Caki2 (cell line): Measurements from ENCODE around the gene STK11IP. TPM values are rescaled to one million over a fixed set of nuclear protein-coding genes. Genes with fewer than 3 reads are reported as not detected.

Source experiments
- DNase-seq: peaks from one replicate; pipeline ENCODE4 v3.0.0-alpha.2; 2015; ENCODE audit warnings: low read depth
- in situ Hi-C: cut with HindIII; loops from 2 replicates; pipeline ENCODE4 v1.10.0; 2016; ENCODE audit warnings: low sequenced_read_pairs, low pct_unique_long_range_greater_than_20kb, mixed read lengths
- total RNA-seq: library from RNA; depleted of rRNA; stranded (reverse); fragments of >200 nt; shearing (Covaris generic); gene quantifications from 2 replicates; pipeline ENCODE4 v1.2.3, GENCODE V29; 2014; ENCODE audit warnings: low replicate concordance

STK11IP gene
- total RNA-seq, 1 experiment from 2014 or later = 20.6 TPM

DNA sequence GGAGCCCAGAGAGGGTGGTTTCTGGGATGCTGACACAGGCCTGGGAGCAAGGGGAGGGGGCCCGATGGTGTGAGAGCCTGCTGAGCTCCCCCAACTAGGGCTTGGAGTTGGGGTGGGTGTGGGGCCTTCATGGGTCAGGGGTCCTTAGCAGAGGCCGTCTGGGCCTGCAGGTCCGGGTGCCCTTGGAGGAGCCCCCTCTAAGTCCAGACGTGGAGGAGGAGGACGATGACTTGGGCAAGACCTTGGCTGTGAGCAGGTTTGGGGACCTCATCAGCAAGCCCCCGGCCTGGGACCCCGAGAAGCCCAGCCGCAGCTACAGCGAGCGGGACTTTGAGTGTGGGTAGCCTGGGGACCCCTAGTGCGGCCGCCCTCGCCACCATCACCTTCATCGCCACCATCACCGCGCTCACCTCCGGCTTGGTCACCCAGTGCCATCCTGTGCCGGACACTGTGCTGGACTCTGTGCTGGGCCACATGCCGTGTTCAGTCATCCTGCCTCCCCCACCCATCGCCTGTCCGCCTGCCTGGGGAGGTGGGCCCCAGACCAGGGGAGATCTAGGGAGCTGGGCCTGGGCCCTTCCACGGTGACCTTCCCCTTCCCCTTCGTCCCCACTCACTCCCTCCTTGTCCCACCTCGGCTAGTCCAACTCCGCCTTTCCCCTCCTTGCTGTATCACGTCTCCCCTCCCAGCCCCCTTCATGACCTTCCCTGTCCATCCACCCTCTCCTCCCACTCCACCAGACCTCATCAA lies 30.8 kb downstream of the STK11IP start:
- in situ Hi-C loops = no loop called here
- no peak for DNase-seq

DNA sequence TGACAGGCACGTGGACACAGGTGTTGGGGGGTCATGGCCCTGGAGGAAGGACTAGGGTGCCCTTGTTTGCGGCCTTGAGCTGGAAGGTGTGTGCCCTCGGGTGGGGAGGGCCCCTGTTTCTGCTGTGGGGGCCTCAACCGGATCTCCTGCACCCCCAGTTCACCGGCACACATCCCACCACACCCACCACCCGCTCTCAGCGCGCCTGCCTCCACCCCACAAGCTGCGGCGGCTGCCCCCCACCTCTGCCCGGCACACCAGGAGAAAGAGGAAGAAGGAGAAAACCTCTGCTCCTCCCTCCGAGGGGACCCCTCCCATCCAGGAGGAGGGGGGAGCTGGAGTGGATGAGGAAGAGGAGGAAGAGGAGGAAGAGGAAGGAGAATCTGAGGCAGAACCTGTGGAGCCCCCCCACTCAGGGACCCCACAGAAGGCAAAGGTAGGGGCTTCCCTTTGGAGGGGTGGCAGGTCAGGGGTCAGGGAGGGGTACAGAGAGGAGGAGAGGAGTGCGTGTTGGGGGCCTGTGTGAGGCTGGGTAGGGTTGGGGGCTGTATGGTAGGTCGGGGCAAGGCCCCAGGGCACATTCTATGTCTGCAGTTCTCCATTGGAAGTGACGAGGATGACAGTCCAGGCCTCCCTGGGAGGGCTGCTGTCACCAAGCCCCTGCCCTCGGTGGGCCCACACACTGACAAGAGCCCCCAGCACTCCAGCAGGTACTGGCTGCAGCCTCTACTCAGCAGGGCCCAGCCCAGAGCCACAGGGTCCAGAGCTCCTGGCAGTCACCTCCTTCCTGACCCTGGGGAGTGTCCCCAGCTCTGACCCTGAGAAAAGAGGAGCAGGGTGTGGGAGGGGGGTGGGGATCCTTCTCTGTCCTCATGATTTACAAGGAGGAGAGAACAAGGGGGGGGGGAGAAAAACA lies 31.6 kb downstream of the STK11IP start:
- in situ Hi-C loops = no loop called here
- DNase-seq = no peak

GRCh38 chr2:219629976-219630695 lies 32.5 kb downstream of the STK11IP start:
- in situ Hi-C loops = no loop called here

DNA sequence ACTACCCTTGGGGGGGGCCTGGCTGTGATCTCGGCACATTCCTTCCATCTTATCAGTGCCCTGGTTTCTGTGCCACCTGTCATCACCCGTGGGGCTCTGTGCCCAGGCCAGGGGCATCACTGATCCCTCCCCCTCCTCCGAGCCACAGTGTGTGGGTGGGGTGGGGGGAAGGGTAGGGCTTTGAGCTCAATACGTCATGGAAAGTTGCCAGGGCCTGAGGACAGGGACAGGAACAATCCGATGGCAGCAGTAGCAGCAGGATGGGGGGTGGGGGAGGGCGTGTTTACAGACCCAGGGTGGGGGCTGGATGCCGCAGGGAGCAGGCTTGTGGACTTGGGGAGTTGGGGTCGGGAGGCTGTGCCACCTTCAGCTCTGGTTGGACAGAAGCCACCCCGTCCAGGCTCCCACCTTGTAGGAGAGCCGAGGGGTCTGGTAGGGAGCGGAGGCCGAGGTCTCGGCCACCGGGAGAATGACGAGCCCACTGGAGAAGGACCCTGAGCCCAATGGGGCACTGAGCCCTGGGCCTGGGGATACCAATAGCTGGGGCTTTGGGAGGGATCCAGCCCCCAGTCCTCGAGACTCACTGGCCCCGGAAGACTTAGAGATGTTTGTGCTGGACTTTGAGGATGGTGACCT lies 33.2 kb downstream of the STK11IP start:
- DNase-seq = no peak
- in situ Hi-C loops = no loop called here

More at GRCh38 chr2:219629976-219630695, 32.5 kb downstream of the STK11IP start:
- no peak for DNase-seq

DNA sequence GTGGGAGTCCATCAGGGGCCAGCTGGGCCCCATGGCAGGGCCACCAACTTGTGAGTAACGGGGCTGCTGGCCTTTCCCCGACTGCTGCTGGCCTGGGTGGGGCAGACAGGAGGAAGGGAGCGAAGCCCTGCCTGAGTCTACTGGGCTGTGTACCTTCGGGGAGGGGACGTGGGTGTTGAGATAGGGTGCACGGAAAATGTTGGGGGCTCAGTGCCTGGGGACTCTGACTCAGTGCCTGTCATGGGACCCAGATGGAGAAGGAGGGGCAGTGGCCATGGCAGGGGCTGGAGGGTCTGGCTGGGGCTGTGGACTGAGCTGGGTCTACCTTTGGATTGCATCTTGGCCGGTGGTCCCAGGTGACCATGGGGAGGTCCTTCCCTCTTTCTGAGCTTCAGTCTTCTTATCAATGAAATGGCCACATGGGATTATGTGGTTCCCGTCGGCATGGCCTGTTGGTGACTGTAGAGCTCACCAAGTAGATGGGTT lies 33.8 kb downstream of the STK11IP start:
- in situ Hi-C loops = no loop called here
- DNase-seq = no peak

DNA sequence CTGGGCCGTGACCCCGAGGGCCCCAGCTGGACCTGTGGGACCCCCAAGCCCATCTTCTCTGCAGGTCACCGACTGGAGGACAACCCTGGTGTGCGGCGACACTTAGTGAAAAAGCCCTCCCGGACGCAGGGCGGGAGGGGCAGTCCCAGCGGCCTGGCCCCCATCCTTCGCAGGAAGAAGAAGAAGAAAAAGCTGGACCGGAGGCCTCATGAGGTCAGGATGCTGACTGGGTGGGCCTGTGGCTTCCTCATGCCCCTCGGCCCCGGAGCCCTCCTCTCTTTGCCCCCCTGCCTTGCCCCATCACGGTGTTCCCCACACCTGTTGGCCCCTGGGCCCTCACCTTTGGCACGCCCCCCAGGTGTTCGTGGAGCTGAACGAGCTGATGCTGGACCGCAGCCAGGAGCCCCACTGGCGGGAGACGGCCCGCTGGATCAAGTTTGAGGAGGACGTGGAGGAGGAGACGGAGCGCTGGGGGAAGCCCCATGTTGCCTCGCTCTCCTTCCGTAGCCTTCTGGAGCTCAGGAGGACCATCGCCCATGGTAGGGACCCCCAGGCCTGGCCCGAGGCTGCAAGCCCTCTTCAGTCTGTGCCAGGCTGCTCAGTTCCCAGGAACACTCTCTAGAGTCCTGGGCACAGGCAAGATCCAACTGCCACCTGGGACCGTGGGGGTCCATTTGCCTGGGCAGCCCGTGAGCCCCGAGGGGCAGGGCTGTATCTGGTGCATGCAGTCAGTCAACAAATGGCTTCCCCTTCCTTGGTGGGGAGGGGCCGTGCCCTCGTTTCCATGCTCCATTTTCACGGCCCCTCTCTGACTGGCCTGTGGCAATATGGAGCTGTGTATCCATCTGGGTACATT lies 34.5 kb downstream of the STK11IP start:
- DNase-seq = no peak
- in situ Hi-C loops = no loop called here

- in situ Hi-C loops = no loop called here
- no peak for DNase-seq
These were observed 35.1 kb downstream of the STK11IP start for GRCh38 chr2:219632760-219633105.

- in situ Hi-C loops = no loop called here
- DNase-seq = no peak
These were observed 35.8 kb downstream of the STK11IP start for GRCh38 chr2:219633276-219634065.

DNA sequence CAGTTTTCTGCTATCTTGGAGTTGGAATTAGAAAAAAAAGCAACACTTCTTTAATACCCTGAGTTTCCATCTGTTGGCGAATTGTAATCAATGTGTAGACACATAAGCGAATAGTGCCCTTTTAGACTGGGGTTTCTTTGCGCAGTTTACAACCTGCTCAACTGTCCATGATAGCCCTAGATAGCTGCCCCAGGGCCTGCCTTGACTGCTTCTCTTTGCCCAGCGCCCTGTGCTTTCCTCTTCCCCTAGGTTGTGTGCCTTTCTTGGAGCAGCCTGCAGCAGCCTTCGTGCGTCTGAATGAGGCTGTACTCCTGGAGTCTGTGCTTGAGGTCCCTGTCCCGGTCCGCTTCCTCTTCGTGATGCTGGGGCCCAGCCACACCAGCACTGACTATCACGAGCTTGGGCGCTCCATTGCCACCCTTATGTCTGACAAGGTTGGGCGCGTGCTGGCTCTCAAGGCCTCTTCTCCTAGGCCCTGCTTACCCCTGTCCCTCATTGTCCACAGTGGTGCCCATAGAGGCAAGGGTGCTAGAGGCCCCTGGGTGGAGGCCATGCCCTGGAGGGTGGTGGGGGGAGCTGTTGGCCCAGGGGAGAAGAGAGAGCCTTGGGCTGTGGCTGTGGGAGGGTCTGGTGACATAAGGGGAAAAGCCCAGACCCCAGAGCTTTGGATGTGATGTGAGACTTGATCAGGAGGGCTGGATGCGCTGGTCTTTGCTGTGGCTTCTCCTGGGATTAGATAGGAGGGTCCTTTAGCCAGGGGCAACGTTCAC lies 36.7 kb downstream of the STK11IP start:
- no peak for DNase-seq
- in situ Hi-C loops = no loop called here

GRCh38 chr2:219634951-219635751 lies 37.5 kb downstream of the STK11IP start:
- in situ Hi-C loops = no loop called here
- no peak for DNase-seq

- DNase-seq = no peak
- in situ Hi-C loops = no loop called here
These were observed 38.7 kb downstream of the STK11IP start for GRCh38 chr2:219636144-219636915.

DNA sequence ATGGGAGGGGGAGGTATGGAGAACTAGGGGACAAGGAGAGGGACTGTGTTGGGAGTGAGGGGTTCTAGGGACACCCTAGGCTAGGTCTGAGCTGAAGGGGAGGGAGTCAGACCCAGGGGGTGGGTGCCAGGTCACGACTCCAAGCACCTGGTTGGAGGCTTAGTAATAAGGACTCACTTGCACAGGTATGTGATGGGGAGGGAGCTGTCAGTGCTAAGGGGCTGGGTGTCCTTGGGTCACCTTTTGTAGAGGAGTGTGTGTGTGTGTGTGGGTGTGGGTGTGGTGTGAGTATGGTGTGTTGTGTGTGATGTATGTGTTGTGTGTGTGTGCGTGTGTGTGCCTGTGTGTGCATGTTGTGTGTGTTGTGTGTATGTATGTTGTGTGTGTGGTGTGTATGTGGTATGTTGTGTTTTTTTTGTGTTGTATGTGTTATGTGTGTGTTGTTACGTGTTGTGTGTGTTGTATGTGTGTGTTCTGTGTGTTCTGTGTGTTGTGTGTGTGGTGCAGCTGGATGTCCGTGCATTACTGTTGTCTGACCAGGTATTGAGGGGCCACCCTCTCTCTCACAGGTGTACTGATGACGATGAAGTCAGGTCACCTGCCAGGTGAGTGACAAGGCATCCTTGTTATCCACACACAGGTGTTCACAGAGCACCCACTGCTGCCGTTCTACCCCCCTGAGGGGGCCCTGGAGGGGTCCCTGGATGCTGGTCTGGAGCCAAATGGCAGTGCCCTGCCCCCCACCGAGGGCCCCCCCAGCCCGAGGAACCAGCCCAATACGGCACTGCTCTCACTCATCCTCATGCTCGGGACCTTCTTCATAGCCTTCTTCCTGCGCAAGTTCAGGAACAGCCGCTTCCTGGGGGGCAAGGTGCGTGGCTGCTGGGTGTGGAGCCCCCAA lies 39.5 kb downstream of the STK11IP start:
- DNase-seq = no peak
- in situ Hi-C loops = no loop called here

- in situ Hi-C loops = no loop called here
- no peak for DNase-seq
These were observed 40.2 kb downstream of the STK11IP start for GRCh38 chr2:219637842-219638185.
